Testis (tissue), 3 donors: ENCODE data around the gene RASA3. TPM values are rescaled to one million over a fixed set of nuclear protein-coding genes. Genes with fewer than 3 reads are reported as not detected.
A peak's percentile ranks its signal among the peaks of the same experiment; 100 is the strongest.
"Not testable (repeated sequence)": the region's sequence is repeated elsewhere in the genome, so short reads cannot be mapped to it uniquely, and the experiment has no call there.

ENCODE experiments used
- DNase-seq: peaks from one replicate; pipeline ENCODE4 v3.0.0-alpha.2; 2019
- H3K27ac ChIP-seq, 2 donors: fragments of 200-600 bp; sonication (generic); one replicate each; pipeline ENCODE4 v1.5.1; 2019
- H3K27me3 ChIP-seq: fragments of 200-600 bp; sonication (generic); one replicate; pipeline ENCODE4 v1.5.1; 2019
- H3K36me3 ChIP-seq: fragments of 200-600 bp; sonication (generic); one replicate; pipeline ENCODE4 v1.5.1; 2017; ENCODE audit warnings: low read depth; ENCODE audit errors: missing control alignments
- H3K4me1 ChIP-seq: fragments of 200-600 bp; sonication (generic); one replicate; pipeline ENCODE4 v1.5.1; 2019
- H3K4me3 ChIP-seq, 2 donors: fragments of 200-600 bp; sonication (generic); one replicate each; pipeline ENCODE4 v1.5.1; 2017 to 2019
- H3K9me3 ChIP-seq: fragments of 200-600 bp; sonication (generic); one replicate; pipeline ENCODE4 v1.5.1; 2017
- CTCF ChIP-seq, 3 experiments: fragments of 450-650 bp in 2 of 3; fragments of 200-600 bp in 1 of 3; sonication (generic) in 1 of 3; IDR thresholded peaks; one replicate each; pipeline ENCODE4 v1.5.1; 2016 to 2019; ENCODE audit warnings: antibody characterized with exemption in 3 of 3, mild to moderate bottlenecking in 2 of 3, moderate library complexity in 1 of 3
- POLR2A ChIP-seq: fragments of 450-650 bp; IDR thresholded peaks from one replicate; pipeline ENCODE4 v1.6.1; 2017; ENCODE audit warnings: antibody characterized with exemption, mild to moderate bottlenecking, moderate library complexity
- WGBS, 2 donors: methylation state at CpG; one replicate each; pipeline ENCODE4 v1.1.5; 2018; 5-methylcytosine and 5-hydroxymethylcytosine counted together
- intact Hi-C: fragments of 100-400 bp; cut with DNase I; formaldehyde crosslinking; loops from one replicate; pipeline ENCODE4 v1.15.1; 2023; ENCODE audit warnings: low total_unique reads
- polyA plus RNA-seq: library from polyadenylated mRNA; stranded (reverse); fragments of 350-450 nt; fragmentation: Illumina TruSeq; extraction: RNeasy Lipid Tissue Mini Kit (QIAGEN cat#74804); gene quantifications from one replicate; pipeline ENCODE4 v1.2.3, GENCODE V29; 2014; ENCODE audit warnings: low read depth, low replicate concordance; ENCODE audit not compliant: insufficient read depth
- total RNA-seq, 2 donors: library from RNA; depleted of rRNA; stranded (reverse); fragments of >200 nt; gene quantifications; one replicate each; pipeline ENCODE4 v1.2.3, GENCODE V29; 2016

Gene RASA3
- total and polyA plus RNA-seq, 3 donors from 2014 or later, result 13.2 to 21.6 (median 16.4) TPM

DNA sequence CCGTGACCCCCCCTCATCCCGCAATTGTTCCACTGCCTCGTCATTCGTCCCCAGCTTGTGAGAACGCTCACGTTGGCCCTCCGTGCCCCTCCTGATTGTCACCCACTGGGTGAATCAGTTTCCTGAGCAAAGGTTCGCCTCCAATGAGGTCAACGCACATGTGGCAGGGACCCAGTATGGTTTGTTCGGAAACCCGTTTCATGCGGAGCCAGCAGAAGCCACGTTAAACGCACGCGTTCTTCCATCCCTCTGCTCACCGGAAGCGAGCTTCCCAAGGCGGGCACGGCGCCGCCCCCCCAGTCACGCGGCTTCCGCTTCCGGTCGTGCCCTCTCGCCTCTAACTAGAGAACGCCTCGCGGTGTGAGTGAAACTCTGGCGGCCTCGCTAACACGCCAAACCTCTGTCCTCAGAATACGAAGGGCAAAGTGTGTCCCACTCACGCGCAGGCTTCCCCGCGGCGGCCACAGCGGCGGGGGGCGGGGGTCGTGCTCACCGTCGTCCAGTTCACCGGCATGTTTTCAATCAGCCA is 28.7 kb upstream of the RASA3 start:
- Histone ChIP-seq H3K4me3 (peak overlapping the region; percentile 47 to 54), H3K27me3 (no peaks in the 10 kb centered on the region), H3K9me3 (no peaks in the 10 kb centered on the region), H3K4me1 (peaks cover 6% of the 10 kb centered on the region), H3K27ac (peak overlapping the region in 1 of 2 donors; percentile 34), H3K36me3 (no peaks in the 10 kb centered on the region)
- WGBS, 2 donors, result 72 to 84% methylated on average over 20 to 47 of the region's 47 CpGs
- DNase-seq, result peak; percentile 61
- intact Hi-C loops, result no loop called here
- TF ChIP-seq POLR2A, result no peak
- TF ChIP-seq CTCF (IDR thresholded peaks at IDR 0.05), result no peak

GRCh38 chr13:114158869-114159666 is 26.6 kb upstream of the RASA3 start:
- H3K27me3 ChIP-seq, H3K9me3 ChIP-seq, H3K27ac ChIP-seq, H3K36me3 ChIP-seq, H3K4me1 ChIP-seq, intact Hi-C loops, DNase-seq, H3K4me3 ChIP-seq: not testable (repeated sequence)
- WGBS, 2 donors, result 81 to 90% methylated on average over 13 of the region's 13 CpGs

- Histone ChIP-seq H3K27ac (no peak overlapping the region), H3K9me3 (no peaks in the 10 kb centered on the region), H3K4me3 (no peak overlapping the region), H3K27me3 (no peaks in the 10 kb centered on the region), H3K36me3 (no peaks in the 10 kb centered on the region), H3K4me1 (peaks cover 6% of the 10 kb centered on the region)
- TF ChIP-seq CTCF (IDR thresholded peaks at IDR 0.05) (no peak), POLR2A (no peak)
- no peak for DNase-seq
- 81 to 83% methylated on average over 7 to 10 of the region's 11 CpGs for WGBS, 2 donors
- intact Hi-C loops, result no loop called here
These were observed 25.6 kb upstream of the RASA3 start for GRCh38 chr13:114157869-114158495.

- no peaks in the 10 kb centered on the region for H3K4me1 ChIP-seq
- TF ChIP-seq POLR2A (no peak), CTCF (IDR thresholded peaks at IDR 0.05) (no peak)
- no peak overlapping the region for H3K27ac ChIP-seq
- H3K36me3 ChIP-seq, result no peaks in the 10 kb centered on the region
- intact Hi-C loops, result no loop called here
- 49 to 58% methylated on average over 10 to 11 of the region's 19 CpGs for WGBS, 2 donors
- H3K27me3 ChIP-seq, result no peaks in the 10 kb centered on the region
- no peak for DNase-seq
- H3K9me3 ChIP-seq, result no peaks in the 10 kb centered on the region
- H3K4me3 ChIP-seq, result no peak overlapping the region
These were observed 23.8 kb upstream of the RASA3 start for GRCh38 chr13:114155926-114156883.

GRCh38 chr13:114155320-114155719 is 22.9 kb upstream of the RASA3 start:
- no peaks in the 10 kb centered on the region for H3K27me3 ChIP-seq
- intact Hi-C loops, result no loop called here
- H3K36me3 ChIP-seq, result no peaks in the 10 kb centered on the region
- WGBS, 2 donors, result 86% methylated on average over 1 of the region's 3 CpGs; no CpG with 5 or more reads in 1 of the 2 donors
- no peaks in the 10 kb centered on the region for H3K9me3 ChIP-seq
- no peaks in the 10 kb centered on the region for H3K4me1 ChIP-seq
- TF ChIP-seq POLR2A, result no peak
- TF ChIP-seq CTCF (IDR thresholded peaks at IDR 0.05), result no peak
- no peak overlapping the region for H3K27ac ChIP-seq
- no peak overlapping the region for H3K4me3 ChIP-seq
- no peak for DNase-seq
